NCI-H1105 treated with DMSO at 0.1 percent for 48 hours (cell line): ENCODE data around the gene AHRR.
"Not testable (repeated sequence)": the region's sequence is repeated elsewhere in the genome, so short reads cannot be mapped to it uniquely, and the experiment has no call there.

Experiments
- DNase-seq: peaks from one replicate; lab custom pipeline; 2025; lab: John Stamatoyannopoulos, UW

Gene AHRR

DNA sequence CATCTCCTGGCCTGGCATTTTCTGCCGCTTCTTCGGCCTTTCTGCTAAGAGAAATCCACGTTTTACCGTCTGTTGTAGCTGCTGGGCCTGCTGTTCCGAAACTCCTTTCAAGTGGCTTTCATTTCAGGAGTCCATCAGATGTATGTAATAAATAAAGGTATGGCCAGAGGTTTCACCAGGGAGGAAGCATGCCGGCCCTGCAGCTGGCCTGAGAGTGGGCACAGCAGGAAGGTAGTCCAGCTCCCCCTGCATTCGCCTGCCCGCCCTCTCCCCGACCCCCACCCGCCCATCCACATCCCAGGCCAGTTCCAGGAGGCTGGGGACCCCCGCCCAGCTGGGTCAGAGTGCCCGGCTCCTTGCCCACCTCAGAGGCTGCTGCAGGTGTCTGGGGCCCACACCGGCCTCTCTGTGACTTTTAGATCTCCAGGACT, 75.0 kb downstream of the AHRR start:
- no peak for DNase-seq

DNA sequence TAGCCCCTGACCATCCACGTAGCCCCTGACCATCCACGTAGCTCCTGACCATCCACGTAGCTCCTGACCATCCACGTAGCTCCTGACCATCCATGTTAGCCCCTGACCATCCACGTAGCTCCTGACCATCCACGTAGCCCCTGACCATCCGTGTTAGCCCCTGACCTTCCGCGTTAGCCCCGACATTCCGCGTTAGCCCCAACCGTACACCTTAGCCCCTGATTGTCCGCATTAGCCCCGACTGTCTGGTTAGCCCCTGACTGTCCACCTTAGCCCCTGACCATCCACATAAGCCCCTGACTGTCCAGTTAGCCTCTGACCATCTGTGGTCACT, 76.6 kb downstream of the AHRR start:
- DNase-seq, result not testable (repeated sequence)

DNA sequence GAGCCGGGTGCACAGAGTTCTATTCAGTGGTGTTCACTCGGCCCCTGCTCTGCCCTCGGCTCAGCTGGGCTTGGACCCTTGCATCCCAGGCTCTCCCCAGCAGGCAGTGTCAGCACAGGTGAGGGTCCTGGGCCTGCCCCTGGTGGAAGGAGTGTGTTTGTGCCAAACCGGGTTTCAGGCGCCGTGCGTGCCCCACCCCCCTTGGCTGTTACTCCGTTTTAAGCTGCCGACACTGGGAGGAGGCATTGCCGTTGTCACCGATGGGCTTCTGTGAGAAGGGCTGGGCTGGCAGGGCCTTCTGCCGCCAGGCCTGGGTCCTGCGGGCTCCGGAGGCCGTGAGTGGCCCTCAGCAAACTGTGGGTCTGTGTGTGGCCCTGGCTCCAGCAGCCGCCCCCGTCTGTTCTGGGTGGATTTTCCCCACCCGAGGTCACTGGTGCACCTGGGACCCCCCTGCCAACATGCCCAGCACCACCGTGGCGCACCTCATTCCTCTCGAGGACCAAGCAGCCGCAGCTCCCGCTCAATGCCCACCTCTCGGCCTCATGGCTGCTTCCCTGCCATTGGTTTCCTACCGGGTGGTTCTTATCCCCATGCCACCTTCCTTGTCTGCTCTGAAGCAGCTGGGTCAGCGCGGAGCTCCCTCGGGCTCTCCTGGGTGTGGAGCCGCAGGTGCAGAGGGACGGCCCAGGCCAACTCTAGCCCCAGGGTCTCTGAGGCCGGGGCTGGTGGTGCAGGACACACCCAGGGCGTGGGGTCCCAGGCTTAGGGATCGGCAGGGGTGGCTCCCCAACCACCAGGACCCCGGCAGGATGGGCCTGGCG, 77.2 kb downstream of the AHRR start:
- DNase-seq, result no peak

DNA sequence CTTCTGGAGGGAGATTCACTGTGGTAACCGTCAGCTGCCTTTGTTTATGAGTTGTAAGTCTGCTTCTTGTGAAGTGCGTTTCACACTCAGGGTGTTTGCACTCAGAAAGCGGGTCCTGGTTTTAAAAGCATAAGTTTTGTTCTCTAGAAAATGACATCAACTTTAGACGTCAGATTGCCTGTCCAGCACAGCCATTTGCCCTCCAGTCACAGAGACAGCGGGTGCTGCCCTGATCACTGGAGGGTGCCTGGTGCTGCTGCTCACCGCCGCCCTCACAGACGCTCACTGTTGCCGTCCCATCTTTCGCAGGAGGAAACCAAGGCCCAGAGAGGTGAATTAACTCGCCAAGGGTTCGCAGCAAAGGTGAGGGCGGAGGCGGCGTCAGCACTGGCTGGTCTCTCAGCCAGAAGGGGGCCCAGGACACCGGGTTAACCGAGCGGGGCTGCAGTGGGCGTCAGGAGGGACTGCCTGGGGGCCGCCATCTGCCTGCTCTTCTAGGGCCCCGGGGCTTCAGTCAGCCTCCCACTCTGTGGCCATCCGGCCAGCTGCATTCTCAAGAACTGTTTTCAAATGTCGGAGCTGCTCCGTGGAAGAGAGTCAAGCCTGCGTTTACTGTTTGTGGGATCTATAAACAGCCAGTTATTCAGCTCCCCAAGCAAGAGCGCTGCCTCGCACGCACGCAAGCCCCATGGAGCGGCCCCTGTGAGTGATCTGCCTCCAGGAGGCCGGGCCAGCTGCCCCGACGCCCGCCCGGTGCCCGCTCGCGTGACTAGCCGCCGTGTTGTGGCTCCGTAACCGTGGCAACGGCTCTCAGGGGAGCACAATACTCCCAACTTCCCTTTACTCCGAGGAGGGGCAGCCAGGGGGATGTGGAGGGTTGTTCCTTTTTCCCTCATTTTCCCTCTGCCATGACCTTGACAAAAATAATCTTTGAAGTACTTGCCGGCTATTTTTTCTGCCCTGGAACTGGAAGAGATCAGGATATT, 78.1 kb downstream of the AHRR start:
- peak; percentile 96 for DNase-seq

DNA sequence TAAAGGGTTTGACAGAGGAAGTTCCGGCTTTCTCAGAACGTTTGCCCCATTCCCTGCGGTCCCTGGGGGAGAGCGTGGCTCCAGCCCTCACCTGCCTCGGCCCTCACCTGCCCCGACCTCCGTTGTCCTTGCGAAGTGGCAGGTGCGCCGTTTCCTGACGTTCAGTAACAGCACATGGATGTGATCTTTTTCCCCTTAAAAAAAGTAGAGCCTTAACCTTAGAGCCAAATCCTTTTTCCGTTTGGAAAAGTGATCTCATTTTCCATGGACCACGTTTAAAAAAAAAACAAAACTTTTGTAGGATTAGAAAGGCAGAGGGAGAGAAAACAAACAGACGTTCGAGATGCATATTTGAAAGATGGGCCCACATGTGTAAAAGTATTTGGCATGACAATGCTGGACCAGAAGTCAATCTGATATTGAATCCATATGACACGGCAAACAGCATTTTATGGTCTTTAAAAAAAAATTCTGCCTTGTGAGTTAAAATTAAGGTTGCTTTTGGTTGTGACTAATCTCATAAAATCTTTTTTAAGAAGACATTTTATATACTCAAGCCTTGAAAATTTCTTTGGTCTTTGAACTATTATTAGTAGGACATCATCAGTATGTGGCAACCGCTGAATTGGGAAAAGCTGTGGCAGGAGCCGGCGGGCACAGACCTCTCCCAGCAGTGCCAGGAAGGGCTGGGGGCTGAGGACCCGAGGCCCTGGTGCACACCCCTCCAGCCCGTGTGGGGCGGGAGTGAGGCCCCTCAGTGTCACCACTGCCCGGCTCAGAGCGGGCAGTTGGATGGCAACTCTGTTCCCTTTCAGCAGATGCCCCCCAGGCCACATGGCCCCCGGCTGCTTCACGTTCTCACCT, 79.0 kb downstream of the AHRR start:
- peak; percentile 93 for DNase-seq

DNA sequence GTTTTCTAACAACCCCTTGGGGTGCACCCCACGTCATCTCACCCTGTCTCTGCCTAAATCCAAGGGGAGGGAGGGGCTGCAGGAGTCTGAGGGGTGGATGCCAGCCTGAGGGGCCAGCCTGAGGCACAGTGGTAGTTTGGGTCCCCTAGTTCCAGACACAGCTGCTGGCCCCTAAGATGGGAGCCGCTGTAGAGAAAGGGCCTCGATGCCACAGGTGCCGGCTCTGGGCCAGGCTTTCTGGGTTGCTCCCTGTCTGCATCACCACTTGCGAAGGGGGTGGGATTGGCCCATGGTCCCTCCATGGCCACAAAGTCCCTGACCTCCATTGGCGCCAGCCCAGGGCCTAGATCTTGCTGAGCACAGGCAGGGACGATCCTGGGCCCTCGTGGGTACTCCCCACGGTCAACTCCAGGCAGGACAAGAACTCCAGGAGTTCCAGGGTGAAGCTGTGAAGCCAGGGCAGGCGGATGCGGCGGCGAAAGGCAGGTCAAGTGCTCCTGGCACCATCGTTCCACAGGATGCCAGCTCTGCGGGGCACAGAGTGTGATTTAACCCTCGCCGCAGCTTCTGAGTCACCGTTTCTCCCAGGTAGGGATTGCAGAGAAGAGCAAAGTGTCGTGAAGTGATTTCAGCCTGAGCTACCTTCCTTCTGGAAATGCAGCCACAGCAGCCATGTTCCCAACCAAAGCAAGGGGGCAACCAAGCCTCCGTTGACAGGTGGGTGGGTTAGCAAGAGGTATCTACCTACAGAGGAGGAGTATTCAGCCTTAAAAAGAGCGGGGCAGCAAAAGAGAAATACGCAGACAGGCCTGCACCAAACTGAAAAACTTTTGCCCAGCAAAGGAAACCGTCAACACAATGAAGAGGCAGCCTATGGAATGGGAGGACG, 79.9 kb downstream of the AHRR start:
- no peak for DNase-seq

DNA sequence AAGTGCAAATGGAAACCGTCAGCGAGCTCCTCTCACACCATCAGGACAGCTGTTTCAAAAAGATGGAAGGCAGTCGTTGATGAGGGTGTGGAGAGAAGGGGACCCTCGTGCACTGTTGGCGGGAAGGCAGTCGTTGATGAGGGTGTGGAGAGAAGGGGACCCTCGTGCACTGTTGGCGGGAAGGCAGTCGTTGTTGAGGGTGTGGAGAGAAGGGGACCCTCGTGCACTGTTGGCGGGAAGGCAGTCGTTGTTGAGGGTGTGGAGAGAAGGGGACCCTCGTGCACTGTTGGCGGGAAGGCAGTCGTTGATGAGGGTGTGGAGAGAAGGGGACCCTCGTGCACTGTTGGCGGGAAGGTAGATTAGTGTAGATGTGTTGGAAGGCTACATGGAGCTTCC, 80.7 kb downstream of the AHRR start:
- not testable (repeated sequence) for DNase-seq

DNA sequence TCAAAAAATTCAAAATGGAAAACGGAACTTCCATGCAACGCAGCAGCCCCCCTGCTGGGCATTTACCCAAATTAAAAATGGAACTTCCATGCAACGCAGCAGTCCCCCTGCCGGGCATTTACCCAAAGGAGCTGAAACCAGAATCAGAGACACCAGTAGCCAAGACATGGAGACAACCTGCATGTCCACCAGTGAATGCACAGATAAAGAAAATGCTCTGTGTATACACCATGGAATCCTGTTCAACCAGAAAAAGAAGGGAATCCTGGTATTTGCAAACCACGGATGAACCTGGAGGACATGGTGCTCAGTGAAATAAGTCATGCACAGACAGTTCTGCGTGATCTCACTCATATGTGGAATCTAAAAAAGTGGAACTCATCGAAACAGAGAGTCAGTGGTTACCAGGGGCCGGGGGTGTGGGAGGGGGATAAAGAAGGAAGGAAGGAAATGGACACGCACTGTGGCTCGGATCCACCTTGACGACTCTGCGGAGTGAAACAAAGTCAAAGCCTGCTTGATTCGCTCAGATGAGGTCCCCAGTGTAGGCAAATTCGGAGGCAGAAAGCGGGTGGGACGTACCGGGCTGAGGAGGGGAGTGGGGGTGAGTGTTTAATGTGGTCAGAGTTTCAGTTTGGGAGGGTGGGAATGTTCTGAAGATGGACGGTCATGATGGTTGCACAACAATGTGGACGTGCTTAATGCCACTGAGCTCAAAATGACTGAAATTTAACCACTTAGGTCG, 81.3 kb downstream of the AHRR start:
- no peak for DNase-seq

DNA sequence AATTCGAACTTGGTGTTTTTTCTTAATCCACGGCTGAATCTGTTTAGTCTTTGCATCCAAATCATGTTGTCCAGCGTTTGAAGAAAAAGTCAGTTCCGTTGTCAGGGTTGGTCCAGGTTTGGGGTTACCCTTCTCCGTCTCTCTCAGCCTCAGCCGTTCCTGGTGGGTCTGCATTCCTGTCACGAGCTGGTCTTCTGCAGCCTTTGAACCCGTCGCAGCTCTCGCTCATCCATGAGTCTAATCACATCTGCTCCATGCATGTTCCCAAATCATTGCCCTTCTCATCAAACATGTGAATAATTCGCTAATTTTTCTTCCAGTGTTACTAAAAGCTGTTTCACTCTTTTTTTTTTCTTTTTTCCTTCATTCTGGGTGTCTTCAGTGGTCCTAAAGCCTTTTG, 82.5 kb downstream of the AHRR start:
- DNase-seq, result no peak

DNA sequence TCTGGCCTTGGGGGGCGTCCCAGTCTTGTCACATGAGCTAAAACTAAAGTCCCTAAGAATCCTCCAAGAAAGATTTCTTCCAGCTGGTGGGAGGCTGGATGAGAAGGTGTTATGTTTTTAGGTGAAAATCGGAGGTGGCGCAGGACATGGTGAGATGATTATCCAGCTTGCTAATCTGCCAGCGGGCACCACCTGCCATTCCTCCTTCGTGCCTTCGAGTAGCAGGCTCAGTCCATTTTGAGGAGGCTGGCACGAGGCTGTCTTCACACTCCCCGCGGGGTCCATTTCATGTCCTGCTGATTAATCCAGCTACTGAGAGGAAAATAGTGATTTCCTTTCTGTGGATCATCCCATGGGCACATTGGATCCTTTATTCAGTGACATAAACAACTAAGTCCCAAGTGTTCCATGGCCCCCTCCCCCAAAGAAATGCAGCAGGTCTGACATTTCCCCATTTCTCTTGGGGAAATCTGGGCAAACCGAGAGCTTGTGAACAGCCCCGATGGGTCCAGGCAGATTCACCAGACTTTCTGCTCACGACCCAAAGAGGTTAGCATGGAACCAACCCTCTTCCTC, 83.2 kb downstream of the AHRR start:
- DNase-seq, result no peak

DNA sequence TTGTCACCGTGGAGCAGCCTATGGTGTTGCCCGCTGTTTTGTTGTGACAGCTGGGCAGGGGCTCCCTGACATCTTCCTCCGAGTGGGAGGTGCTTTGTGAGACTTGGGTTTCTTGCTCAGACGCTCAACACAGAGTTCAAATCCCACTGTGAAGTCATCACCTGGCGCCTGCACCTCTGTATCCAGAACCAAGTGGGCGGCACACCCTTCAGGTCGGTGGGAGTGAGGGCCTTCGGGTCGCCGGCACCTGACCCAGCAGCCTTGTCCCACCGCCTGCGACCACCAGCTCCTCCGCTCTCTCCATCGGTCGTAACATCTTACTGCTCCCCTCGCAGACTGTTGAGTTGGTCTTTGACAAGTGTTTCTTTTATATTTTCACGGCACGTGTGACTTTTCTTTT, 83.9 kb downstream of the AHRR start:
- DNase-seq, result no peak

DNA sequence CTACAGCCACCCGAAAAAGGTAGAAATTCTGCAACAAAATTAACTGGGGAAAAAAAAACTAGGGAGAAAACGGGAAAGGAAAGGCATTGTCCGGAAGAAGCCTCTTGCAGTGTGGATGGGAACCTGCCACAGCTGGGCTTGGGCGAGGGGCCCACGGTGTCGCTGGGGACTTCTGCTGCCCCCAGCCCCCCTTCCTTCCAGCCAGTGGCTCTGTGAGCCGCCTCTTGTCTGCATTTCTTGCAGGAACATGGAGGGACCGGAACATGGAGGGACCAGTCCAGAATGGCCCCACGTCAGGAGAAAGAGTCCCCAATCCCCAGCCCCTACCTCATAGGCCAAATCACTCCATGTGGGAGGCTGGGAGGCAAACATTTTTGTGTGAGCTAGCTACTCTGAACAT, 84.5 kb downstream of the AHRR start:
- DNase-seq, result no peak

DNA sequence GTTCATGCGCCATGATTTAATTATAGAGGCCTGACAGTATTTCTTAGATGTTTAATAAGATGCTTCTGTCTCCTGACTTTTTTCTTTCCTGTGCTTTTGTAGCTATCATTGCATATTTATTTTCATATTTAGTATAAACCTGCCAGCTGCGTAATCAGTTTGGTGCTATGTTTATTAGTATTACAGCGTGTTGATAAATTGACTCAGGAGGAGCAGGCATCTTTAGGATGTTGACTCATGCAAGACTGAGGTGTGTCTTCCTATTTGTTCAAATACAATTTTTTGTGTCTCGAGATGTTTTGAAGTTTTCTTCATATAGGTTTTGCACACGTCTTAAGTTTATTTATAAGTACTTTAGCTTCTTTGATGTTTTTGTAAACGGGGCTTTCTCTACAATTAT, 85.5 kb downstream of the AHRR start:
- DNase-seq, result no peak

DNA sequence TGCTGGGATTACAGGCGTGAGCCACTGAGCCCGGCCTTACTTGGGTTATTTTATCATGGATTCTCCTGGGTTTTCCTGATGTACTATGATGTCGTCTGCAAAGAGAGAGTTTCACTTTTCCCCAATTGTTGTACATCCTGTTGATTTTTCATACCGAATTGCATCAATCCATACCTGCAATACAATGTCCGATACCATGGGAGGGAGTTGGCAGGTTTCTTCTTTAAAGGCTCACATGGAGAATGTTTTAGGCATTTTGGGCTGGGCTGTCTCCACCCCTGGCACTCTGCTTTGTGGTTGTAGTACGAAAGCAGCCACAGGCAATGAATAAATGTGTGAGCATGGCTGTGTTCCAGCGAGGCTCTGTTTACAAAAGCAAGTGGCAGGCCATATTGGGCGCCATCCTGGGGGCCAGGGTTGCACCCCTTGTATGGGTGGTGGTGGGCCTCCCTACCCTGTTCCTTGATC, 86.3 kb downstream of the AHRR start:
- no peak for DNase-seq

DNA sequence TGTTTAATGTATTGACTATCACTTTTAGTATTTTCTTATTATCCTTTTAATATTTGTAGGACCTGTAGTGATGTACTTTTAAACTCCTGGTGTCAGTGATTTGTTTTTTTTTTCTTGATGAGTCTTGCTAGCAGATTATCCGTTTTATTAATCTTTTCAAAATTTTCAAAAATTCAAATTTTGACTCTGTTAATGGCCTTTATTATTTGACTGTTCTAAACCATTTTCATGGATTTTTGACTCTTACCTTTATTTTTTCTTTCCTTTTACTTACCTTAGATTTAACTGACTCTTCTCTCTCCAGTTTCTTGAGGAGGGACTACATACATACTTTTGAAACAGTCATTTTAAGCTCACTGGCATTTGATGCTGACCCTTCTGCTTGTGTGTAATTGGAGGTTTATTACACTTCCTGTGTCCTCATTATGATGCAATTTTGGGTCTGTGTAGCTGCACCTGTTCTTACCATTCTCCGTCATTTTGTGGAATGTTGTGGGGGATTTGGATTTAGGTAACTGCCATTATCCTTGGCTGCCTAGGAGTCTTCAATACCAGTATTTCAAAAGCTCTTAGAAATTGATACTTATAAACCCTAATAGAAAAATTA, 89.5 kb downstream of the AHRR start:
- DNase-seq, result no peak

DNA sequence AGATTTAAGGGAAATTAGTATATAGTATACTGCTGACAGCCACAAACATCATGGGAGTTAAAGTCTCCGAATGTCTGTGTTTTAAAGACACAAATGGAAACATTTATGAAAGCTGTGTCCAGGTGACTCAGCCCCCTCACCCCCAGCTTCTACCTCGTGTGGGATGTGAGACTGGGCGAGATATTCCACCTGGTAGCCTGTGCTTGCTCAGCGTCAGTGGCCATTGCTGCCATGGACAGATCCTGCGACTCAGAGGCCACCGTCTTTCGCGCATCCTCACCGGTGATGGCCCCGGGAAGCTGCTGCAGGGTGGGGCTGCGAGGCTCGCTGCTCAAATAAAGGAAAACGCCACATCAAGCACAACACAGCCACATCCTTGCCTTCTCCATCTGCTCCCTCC, 90.2 kb downstream of the AHRR start:
- DNase-seq, result no peak

DNA sequence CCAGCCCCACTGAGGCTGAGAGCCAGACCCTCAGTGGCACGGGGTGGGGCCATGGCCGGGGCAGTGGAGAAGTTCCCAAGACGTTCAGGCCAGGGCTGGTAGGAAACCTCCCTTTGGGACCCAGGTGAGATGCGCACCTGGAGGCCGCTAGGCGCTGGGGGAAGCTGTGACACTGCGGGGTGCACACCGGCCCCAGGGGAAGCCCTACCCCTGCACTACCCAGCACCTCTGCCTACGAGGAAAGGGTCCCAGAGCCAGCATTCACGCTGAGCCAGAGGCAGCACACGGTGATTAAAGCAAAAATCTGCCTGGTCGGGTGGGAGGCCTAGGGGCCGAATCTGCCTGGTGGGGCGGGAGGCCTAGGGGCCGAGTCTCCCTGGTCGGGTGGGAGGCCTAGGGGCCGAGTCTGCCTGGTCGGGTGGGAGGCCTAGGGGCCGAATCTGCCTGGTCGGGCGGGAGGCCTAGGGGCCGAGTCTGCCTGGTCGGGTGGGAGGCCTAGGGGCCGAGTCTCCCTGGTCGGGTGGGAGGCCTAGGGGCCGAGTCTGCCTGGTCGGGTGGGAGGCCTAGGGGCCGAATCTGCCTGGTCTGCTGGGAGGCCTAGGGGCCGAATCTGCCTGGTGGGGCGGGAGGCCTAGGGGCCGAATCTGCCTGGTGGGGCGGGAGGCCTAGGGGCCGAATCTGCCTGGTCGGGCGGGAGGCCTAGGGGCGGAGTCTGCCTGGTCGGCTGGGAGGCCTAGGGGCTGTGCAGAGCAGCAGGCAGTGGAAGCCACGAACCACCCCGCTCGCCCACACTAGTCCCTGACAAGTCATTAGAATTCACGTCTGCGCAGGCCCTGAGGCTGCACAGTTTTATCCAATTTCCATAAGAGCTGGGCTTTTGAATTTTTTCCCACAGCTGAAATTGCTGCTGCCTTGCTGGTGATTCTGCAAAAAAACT, 93.7 kb downstream of the AHRR start:
- not testable (repeated sequence) for DNase-seq

DNA sequence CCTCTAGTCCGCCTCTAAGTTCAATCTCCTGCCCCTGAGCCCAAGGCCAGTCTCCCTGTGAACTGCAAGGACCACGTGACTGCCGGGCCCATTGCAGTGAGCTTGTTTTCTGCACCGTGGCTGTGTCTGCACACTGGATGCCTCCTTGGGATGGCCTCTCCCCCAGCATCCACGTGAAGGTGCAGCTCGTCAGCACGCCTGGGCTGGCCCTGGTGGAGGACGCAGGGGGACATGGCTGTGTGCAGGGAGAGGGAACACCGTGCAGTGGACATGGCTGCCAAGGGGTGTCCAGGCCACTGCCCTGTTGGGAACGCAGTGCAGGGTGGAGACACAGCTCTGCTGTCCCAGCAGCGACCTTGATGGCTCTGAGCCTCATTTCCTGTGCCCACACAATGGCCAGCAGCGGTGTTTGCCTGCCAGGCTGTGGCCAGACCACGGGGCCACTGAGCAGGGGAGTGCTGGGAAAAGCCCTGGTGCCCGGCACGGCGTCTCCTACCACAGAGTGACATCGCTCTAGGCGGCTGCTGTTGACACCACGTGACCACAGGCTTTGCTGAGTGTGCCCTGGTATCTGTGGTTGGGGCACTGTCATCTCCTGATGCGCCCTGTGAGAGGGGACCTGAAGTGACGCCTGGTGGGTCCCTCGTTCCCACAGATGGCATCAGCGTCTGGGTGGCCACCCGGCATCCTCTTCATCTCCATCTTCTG, 94.6 kb downstream of the AHRR start:
- no peak for DNase-seq
